Activated naive CD8-positive, alpha-beta T cell treated with anti-CD3 and anti-CD28 coated beads, Interleukin-2, amount 10 ng/mL, durations not matched to agents 7 days and 5 days (primary cell): ENCODE results near the gene MAX. TPM values are rescaled to one million over a fixed set of nuclear protein-coding genes. Genes with fewer than 3 reads are reported as not detected.
A peak's percentile ranks its signal among the peaks of the same experiment; 100 is the strongest.

Experiments
- ATAC-seq: fragments of 150-1000 bp; cut with Tn5 transposase; one replicate; pipeline ENCODE4 v1.10.0; 2021; ENCODE audit warnings: low read depth, moderate library complexity
- POLR2A ChIA-PET: fragments of 350-600 bp; sonication (Branson Sonifier 250); formaldehyde crosslinking; loops from one replicate; lab custom pipeline; 2021; ENCODE audit warnings: antibody characterized with exemption; lab: Charles Lee
- DNase-seq: peaks from one replicate; pipeline ENCODE4 v3.0.0; 2021
- H3K27ac Mint-ChIP-seq: one replicate; pipeline ENCODE4 v1.8.0; 2022; ENCODE audit warnings: mild to moderate bottlenecking, mixed read lengths
- H3K27me3 Mint-ChIP-seq: one replicate; pipeline ENCODE4 v1.8.0; 2022; ENCODE audit warnings: mild to moderate bottlenecking, moderate library complexity, mixed read lengths
- H3K36me3 Mint-ChIP-seq: one replicate; pipeline ENCODE4 v1.8.0; 2021; ENCODE audit warnings: mild to moderate bottlenecking, mixed read lengths
- H3K4me1 Mint-ChIP-seq: one replicate; pipeline ENCODE4 v1.8.0; 2021; ENCODE audit warnings: mixed read lengths
- H3K4me3 Mint-ChIP-seq: one replicate; pipeline ENCODE4 v1.8.0; 2022; ENCODE audit warnings: mild to moderate bottlenecking, moderate library complexity, mixed read lengths
- H3K9me3 Mint-ChIP-seq: one replicate; pipeline ENCODE4 v1.8.0; 2021; ENCODE audit warnings: mixed read lengths
- total RNA-seq, 2 experiments: library from RNA; stranded (reverse); gene quantifications; one replicate each; pipeline ENCODE4 v1.2.3, GENCODE V29; 2021

MAX gene
- total RNA-seq, 2 experiments from 2014 or later = 150 to 155 TPM

GRCh38 chr14:65075628-65076325, 26.5 kb downstream of the MAX start:
- POLR2A ChIA-PET = no interaction called here
- no peaks in the 10 kb centered on the region for H3K9me3 Mint-ChIP-seq
- no peak overlapping the region for H3K4me3 Mint-ChIP-seq
- no peak for DNase-seq
- H3K4me1 Mint-ChIP-seq = peaks cover 36% of the 10 kb centered on the region
- H3K36me3 Mint-ChIP-seq = peaks cover 42% of the 10 kb centered on the region
- ATAC-seq = no peak
- H3K27ac Mint-ChIP-seq = no peak overlapping the region
- no peaks in the 10 kb centered on the region for H3K27me3 Mint-ChIP-seq

- peak overlapping the region; percentile 35 for H3K27ac Mint-ChIP-seq
- H3K4me1 Mint-ChIP-seq = peaks cover 27% of the 10 kb centered on the region
- no peaks in the 10 kb centered on the region for H3K9me3 Mint-ChIP-seq
- DNase-seq (no peak), ATAC-seq (no peak)
- H3K36me3 Mint-ChIP-seq = peaks cover 35% of the 10 kb centered on the region
- no peaks in the 10 kb centered on the region for H3K27me3 Mint-ChIP-seq
- POLR2A ChIA-PET = interaction anchor here (0.9 kb wide), 1 partner anchor 24 kb away, joined by 3 read pairs; no protein-coding TSS in a partner anchor
- H3K4me3 Mint-ChIP-seq = no peak overlapping the region
Measured at GRCh38 chr14:65074449-65075150, 27.7 kb downstream of the MAX start.

- peaks cover 28% of the 10 kb centered on the region for H3K36me3 Mint-ChIP-seq
Measured at GRCh38 chr14:65073605-65074201, 28.6 kb downstream of the MAX start.

GRCh38 chr14:65072937-65073336, 29.4 kb downstream of the MAX start:
- Mint-ChIP-seq H3K9me3 (no peaks in the 10 kb centered on the region), H3K4me3 (no peak overlapping the region), H3K27ac (no peak overlapping the region), H3K4me1 (peaks cover 19% of the 10 kb centered on the region), H3K27me3 (no peaks in the 10 kb centered on the region), H3K36me3 (peaks cover 35% of the 10 kb centered on the region)
- POLR2A ChIA-PET = no interaction called here
- ATAC-seq (no peak), DNase-seq (no peak)

More at GRCh38 chr14:65073605-65074201, 28.6 kb downstream of the MAX start:
- no peaks in the 10 kb centered on the region for H3K27me3 Mint-ChIP-seq
- H3K4me3 Mint-ChIP-seq = no peak overlapping the region
- H3K4me1 Mint-ChIP-seq = peaks cover 19% of the 10 kb centered on the region
- no peak overlapping the region for H3K27ac Mint-ChIP-seq
- no peaks in the 10 kb centered on the region for H3K9me3 Mint-ChIP-seq
- ATAC-seq (no peak), DNase-seq (no peak)
- POLR2A ChIA-PET = interaction anchor here (0.9 kb wide), 1 partner anchor 25 kb away, joined by 3 read pairs; no protein-coding TSS in a partner anchor

- peaks cover 2% of the 10 kb centered on the region for H3K9me3 Mint-ChIP-seq
- DNase-seq = no peak
- POLR2A ChIA-PET = no interaction called here
- no peak overlapping the region for H3K4me3 Mint-ChIP-seq
- no peaks in the 10 kb centered on the region for H3K27me3 Mint-ChIP-seq
- H3K36me3 Mint-ChIP-seq = peaks cover 35% of the 10 kb centered on the region
- no peak overlapping the region for H3K27ac Mint-ChIP-seq
- no peak for ATAC-seq
- peaks cover 20% of the 10 kb centered on the region for H3K4me1 Mint-ChIP-seq
Measured at GRCh38 chr14:65072256-65072655, 30.1 kb downstream of the MAX start.

GRCh38 chr14:65071544-65071943, 30.8 kb downstream of the MAX start:
- Mint-ChIP-seq H3K4me1 (peaks cover 20% of the 10 kb centered on the region), H3K27ac (no peak overlapping the region), H3K27me3 (no peaks in the 10 kb centered on the region), H3K36me3 (peaks cover 38% of the 10 kb centered on the region), H3K9me3 (peaks cover 3% of the 10 kb centered on the region), H3K4me3 (no peak overlapping the region)
- ATAC-seq = no peak
- POLR2A ChIA-PET = no interaction called here
- DNase-seq = no peak

- H3K27me3 Mint-ChIP-seq = no peaks in the 10 kb centered on the region
- POLR2A ChIA-PET = no interaction called here
- no peak for ATAC-seq
- H3K4me3 Mint-ChIP-seq = no peak overlapping the region
- DNase-seq = no peak
- H3K9me3 Mint-ChIP-seq = peaks cover 3% of the 10 kb centered on the region
- no peak overlapping the region for H3K27ac Mint-ChIP-seq
- peaks cover 17% of the 10 kb centered on the region for H3K4me1 Mint-ChIP-seq
- peaks cover 44% of the 10 kb centered on the region for H3K36me3 Mint-ChIP-seq
Measured at GRCh38 chr14:65070471-65070976, 31.8 kb downstream of the MAX start.

GRCh38 chr14:65069874-65070413, 32.4 kb downstream of the MAX start:
- peaks cover 43% of the 10 kb centered on the region for H3K36me3 Mint-ChIP-seq
- no peak overlapping the region for H3K4me3 Mint-ChIP-seq
- DNase-seq (no peak), ATAC-seq (no peak)
- peaks cover 12% of the 10 kb centered on the region for H3K4me1 Mint-ChIP-seq
- no peak overlapping the region for H3K27ac Mint-ChIP-seq
- H3K27me3 Mint-ChIP-seq = no peaks in the 10 kb centered on the region
- H3K9me3 Mint-ChIP-seq = peaks cover 3% of the 10 kb centered on the region
- POLR2A ChIA-PET = no interaction called here

GRCh38 chr14:65065719-65066118, 36.6 kb downstream of the MAX start:
- Mint-ChIP-seq H3K27me3 (no peaks in the 10 kb centered on the region), H3K4me3 (no peak overlapping the region), H3K36me3 (peaks cover 70% of the 10 kb centered on the region), H3K4me1 (peaks cover 1% of the 10 kb centered on the region), H3K27ac (no peak overlapping the region), H3K9me3 (peaks cover 4% of the 10 kb centered on the region)
- ATAC-seq = no peak
- POLR2A ChIA-PET = interaction anchor here (0.6 kb wide), 1 partner anchor 16 kb away, joined by 5 read pairs; no protein-coding TSS in a partner anchor
- no peak for DNase-seq

GRCh38 chr14:65062096-65063075, 39.9 kb downstream of the MAX start:
- Mint-ChIP-seq H3K36me3 (peaks cover 66% of the 10 kb centered on the region), H3K4me3 (no peak overlapping the region), H3K4me1 (peaks cover 3% of the 10 kb centered on the region), H3K27me3 (no peaks in the 10 kb centered on the region), H3K9me3 (peaks cover 4% of the 10 kb centered on the region), H3K27ac (no peak overlapping the region)
- ATAC-seq (no peak), DNase-seq (no peak)
- POLR2A ChIA-PET = no interaction called here

GRCh38 chr14:65057695-65058094, 44.6 kb downstream of the MAX start:
- POLR2A ChIA-PET = no interaction called here
- H3K36me3 Mint-ChIP-seq = peaks cover 34% of the 10 kb centered on the region

GRCh38 chr14:65054471-65055085, 47.7 kb downstream of the MAX start:
- POLR2A ChIA-PET = no interaction called here
- Mint-ChIP-seq H3K27me3 (no peaks in the 10 kb centered on the region), H3K4me3 (no peak overlapping the region), H3K9me3 (no peaks in the 10 kb centered on the region), H3K4me1 (peaks cover 8% of the 10 kb centered on the region), H3K36me3 (peaks cover 20% of the 10 kb centered on the region), H3K27ac (no peak overlapping the region)
- no peak for DNase-seq
- ATAC-seq = no peak

More at GRCh38 chr14:65057695-65058094, 44.6 kb downstream of the MAX start:
- Mint-ChIP-seq H3K27ac (no peak overlapping the region), H3K4me3 (no peak overlapping the region), H3K4me1 (peaks cover 6% of the 10 kb centered on the region), H3K27me3 (no peaks in the 10 kb centered on the region), H3K9me3 (no peaks in the 10 kb centered on the region)
- DNase-seq (no peak), ATAC-seq (no peak)
